Measurements from ENCODE around the gene RHOB. TPM values are rescaled to one million over a fixed set of nuclear protein-coding genes. Genes with fewer than 3 reads are reported as not detected.

The RHOB gene
- total and polyA plus RNA-seq, 7 donors, result 111 to 669 (median 194) TPM

DNA sequence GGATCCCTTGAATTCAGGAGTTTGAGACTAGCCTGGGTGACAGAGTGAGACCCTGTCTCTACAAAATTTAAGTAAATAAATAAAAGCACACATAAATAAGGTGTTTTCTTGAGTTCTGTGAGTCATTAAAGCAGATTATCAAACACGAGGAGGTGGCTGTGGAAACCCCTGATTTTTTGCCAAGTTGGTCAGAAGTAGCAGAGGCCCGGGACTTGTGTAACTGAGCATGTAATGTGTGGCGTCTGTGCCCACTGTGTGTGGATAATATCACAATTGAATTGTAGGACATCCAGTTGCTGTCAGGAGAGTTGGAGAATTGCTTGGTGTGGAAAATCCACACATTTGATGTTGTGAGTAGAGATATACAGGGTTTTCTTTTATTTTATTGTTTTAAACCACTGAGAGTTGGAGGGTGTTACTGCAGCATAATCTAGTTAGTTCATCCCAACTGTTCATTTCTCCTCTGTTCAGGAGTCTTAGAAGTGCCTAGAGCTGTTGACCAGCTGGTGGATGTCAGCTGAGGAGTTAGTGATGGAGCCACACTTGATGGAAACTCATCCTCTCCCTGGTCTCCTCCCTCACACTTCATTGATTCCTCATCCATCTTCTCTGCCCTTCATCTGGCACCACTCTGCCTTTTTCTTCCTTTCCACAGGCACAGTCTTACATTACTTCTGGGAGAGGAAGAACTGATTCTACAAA, 45.9 kb upstream of the RHOB start:
- no peaks in the 10 kb centered on the region for H3K27me3 ChIP-seq (ENCODE audit: insufficient read depth in 3 of 3, low read length in 2 of 3)
- DNase-seq, result no peak
- H3K9me3 ChIP-seq, result no peaks in the 10 kb centered on the region
- no peaks in the 10 kb centered on the region for H3K36me3 ChIP-seq (ENCODE audit: insufficient read depth in 1 of 2, low read depth in 1 of 2)
- no peak for TF ChIP-seq CTCF (IDR thresholded peaks at IDR 0.05)
- H3K4me3 ChIP-seq, result no peak overlapping the region
- intact Hi-C loops (cut with DNase I), result no loop called here
- H3K27ac ChIP-seq, result no peak overlapping the region
- no peak for ATAC-seq
- WGBS, 3 donors, result 38 to 68% (median 55%) methylated on average over 3 of the region's 3 CpGs
- no peaks in the 10 kb centered on the region for H3K4me1 ChIP-seq

- no peak for TF ChIP-seq CTCF (IDR thresholded peaks at IDR 0.05)
- Histone ChIP-seq H3K9me3 (no peaks in the 10 kb centered on the region), H3K27me3 (ENCODE audit: insufficient read depth in 3 of 3, low read length in 2 of 3) (no peaks in the 10 kb centered on the region), H3K27ac (no peak overlapping the region), H3K4me1 (no peaks in the 10 kb centered on the region), H3K36me3 (ENCODE audit: insufficient read depth in 1 of 2, low read depth in 1 of 2) (no peaks in the 10 kb centered on the region), H3K4me3 (no peak overlapping the region)
- ATAC-seq (no peak), DNase-seq (no peak)
- WGBS, 3 donors, result 55 to 77% (median 62%) methylated on average over 6 of the region's 6 CpGs
- intact Hi-C loops (cut with DNase I), result no loop called here
Measured at GRCh38 chr2:20401489-20401835, 45.4 kb upstream of the RHOB start.

DNA sequence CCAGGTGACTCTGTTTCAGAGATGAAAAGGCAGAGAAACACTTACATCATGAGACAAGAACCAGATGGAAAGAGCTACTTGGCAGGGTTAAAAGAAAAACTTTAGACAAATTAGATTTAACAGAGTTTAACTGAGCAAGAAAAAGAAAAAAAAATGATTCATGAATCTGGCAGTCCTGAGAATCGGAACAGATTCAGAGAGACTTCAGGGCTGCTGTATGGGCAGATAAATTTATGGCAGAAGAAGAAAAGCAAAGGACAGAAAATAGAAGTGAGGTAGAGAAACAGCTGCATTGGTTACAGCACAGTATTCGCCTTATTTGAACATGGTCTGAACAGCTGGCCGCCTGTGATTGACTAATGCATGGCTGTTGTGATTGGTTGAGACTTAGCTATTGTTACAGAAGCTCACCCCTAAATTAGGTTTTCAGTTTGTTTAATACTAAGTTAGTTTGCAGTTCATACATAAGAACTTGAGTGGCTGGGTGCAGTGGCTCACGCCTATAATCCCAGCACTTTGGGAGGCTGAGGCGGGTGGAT, 43.0 kb upstream of the RHOB start:
- ATAC-seq, result no peak

DNA sequence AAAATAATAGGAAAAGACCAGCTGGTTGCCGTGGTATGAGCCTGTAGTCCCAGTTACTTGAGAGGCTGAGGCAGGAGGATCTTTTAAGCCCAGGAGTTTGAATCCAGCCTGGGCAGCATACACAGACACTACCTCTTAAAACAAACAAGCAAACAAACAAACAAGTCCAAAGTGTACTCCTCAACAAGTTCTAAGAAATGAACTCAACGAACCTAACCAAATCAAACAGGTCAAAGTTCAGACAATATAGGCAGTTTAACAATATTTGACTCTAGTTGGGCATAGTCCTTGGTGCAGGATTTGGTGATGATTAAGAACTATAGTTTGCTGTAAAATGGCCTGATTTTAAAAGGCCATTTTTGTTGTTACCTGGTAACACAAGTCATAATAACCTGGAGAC, 41.9 kb upstream of the RHOB start:
- no peak for ATAC-seq
- peaks cover 24% of the 10 kb centered on the region for H3K9me3 ChIP-seq
- no peak for TF ChIP-seq CTCF (IDR thresholded peaks at IDR 0.05)
- intact Hi-C loops (cut with DNase I), result no loop called here
- no peak overlapping the region for H3K27ac ChIP-seq
- 89 to 99% (median 94%) methylated on average over 2 of the region's 2 CpGs for WGBS, 3 donors
- no peak overlapping the region for H3K4me3 ChIP-seq
- no peak for DNase-seq
- no peaks in the 10 kb centered on the region for H3K36me3 ChIP-seq (ENCODE audit: insufficient read depth in 1 of 2, low read depth in 1 of 2)
- no peaks in the 10 kb centered on the region for H3K27me3 ChIP-seq (ENCODE audit: insufficient read depth in 3 of 3, low read length in 2 of 3)
- H3K4me1 ChIP-seq, result no peaks in the 10 kb centered on the region

More for the DNA sequence above, 43.0 kb upstream of the RHOB start:
- intact Hi-C loops (cut with DNase I), result no loop called here
- no peak overlapping the region for H3K4me3 ChIP-seq
- no peak for TF ChIP-seq CTCF (IDR thresholded peaks at IDR 0.05)
- no peaks in the 10 kb centered on the region for H3K27me3 ChIP-seq (ENCODE audit: insufficient read depth in 3 of 3, low read length in 2 of 3)
- H3K36me3 ChIP-seq (ENCODE audit: insufficient read depth in 1 of 2, low read depth in 1 of 2), result no peaks in the 10 kb centered on the region
- peaks cover 13% of the 10 kb centered on the region for H3K9me3 ChIP-seq
- 56 to 65% (median 63%) methylated on average over 5 of the region's 5 CpGs for WGBS, 3 donors
- no peaks in the 10 kb centered on the region for H3K4me1 ChIP-seq
- no peak overlapping the region for H3K27ac ChIP-seq
- DNase-seq, result no peak

DNA sequence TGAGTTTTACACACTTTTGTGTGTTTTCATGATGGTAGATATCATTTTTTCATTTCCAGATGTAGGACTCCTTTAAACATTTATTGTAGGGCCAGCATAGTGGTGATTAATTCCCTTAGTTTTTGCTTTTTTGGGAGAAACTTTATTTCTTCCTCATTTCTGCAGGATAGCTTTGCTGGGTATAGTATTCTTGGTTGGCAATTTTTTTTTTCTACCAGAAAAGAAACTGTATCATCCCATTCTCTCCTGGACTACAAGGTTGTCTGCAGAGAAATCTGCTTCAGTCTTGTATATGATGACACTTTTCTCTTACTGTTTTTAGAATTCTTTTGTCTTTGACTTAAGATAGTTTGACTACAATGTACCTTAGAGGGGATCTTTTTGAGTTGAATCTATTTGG, 37.8 kb upstream of the RHOB start:
- H3K9me3 ChIP-seq, result peaks cover 28% of the 10 kb centered on the region
- H3K27me3 ChIP-seq (ENCODE audit: insufficient read depth in 3 of 3, low read length in 2 of 3), result no peaks in the 10 kb centered on the region
- H3K4me3 ChIP-seq, result no peak overlapping the region
- H3K27ac ChIP-seq, result no peak overlapping the region
- TF ChIP-seq CTCF (IDR thresholded peaks at IDR 0.05), result no peak
- ATAC-seq (no peak), DNase-seq (no peak)
- intact Hi-C loops (cut with DNase I), result no loop called here
- no peaks in the 10 kb centered on the region for H3K36me3 ChIP-seq (ENCODE audit: insufficient read depth in 1 of 2, low read depth in 1 of 2)
- no peaks in the 10 kb centered on the region for H3K4me1 ChIP-seq

All from psoas muscle (tissue), 8 donors.